ENCODE results near the gene DUSP9.

Gene DUSP9

DNA sequence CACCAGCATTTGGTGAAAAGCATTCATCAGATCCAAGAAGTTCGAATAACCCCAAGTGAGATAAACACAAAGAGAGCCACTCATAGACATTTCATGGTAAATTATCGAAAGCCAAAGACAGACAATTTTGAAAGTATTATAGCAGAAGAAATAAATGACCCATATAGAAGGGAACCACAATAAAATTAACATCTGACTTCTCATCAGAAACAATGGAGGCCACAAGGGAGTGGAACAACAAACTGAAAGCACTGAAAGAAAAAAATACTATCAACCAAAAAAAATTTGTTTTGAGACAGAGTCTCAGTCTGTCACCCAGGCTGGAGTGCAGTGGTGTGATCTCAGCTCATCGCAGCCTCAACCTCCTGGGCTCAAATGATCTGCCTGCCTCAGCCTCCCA is 12.3 kb downstream of the DUSP9 start:
- H3K36me3 ChIP-seq (ENCODE audit: control insufficient read depth in 1 of 2, insufficient read depth in 2 of 2, low read length in 2 of 2): no peaks in the 10 kb centered on the region

DNA sequence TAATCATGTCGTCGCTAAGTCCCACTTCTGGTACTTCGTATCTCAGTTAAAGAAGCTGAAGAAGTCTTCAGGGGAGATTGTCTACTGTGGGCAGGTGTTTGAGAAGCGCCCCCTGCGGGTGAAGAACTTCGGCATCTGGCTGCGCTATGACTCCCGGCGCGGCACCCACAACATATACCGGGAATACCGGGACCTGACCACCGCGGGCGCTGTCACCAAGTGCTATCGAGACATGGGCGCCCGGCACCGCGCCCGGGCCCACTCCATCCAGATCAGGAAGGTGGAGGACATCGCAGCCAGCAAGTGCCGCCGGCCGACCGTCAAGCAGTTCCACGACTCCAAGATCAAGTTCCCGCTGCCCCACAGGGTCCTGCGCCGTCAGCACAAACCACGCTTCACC is 15.3 kb downstream of the DUSP9 start:
- Histone ChIP-seq H3K4me3 (ENCODE audit: low read depth in 1 of 2, low read length in 2 of 2) (no peak overlapping the region), H3K27ac (ENCODE audit: low read length) (no peak overlapping the region), H3K27me3 (ENCODE audit: low read depth, low read length) (no peaks in the 10 kb centered on the region), H3K36me3 (ENCODE audit: control insufficient read depth in 1 of 2, insufficient read depth in 2 of 2, low read length in 2 of 2) (no peaks in the 10 kb centered on the region), H3K9me3 (ENCODE audit: control insufficient read depth in 1 of 2, low read length in 2 of 2) (no peaks in the 10 kb centered on the region), H3K4me1 (ENCODE audit: control insufficient read depth in 1 of 2, insufficient read depth in 2 of 2, low read length in 2 of 2) (no peaks in the 10 kb centered on the region)

More for the DNA sequence above, 12.3 kb downstream of the DUSP9 start:
- Histone ChIP-seq H3K27ac (ENCODE audit: low read length) (no peak overlapping the region), H3K9me3 (ENCODE audit: control insufficient read depth in 1 of 2, low read length in 2 of 2) (peaks cover 0 to under 1% of the 10 kb centered on the region in 2 donors), H3K4me3 (ENCODE audit: low read depth in 1 of 2, low read length in 2 of 2) (no peak overlapping the region), H3K27me3 (ENCODE audit: low read depth, low read length) (no peaks in the 10 kb centered on the region), H3K4me1 (ENCODE audit: control insufficient read depth in 1 of 2, insufficient read depth in 2 of 2, low read length in 2 of 2) (no peaks in the 10 kb centered on the region)

DNA sequence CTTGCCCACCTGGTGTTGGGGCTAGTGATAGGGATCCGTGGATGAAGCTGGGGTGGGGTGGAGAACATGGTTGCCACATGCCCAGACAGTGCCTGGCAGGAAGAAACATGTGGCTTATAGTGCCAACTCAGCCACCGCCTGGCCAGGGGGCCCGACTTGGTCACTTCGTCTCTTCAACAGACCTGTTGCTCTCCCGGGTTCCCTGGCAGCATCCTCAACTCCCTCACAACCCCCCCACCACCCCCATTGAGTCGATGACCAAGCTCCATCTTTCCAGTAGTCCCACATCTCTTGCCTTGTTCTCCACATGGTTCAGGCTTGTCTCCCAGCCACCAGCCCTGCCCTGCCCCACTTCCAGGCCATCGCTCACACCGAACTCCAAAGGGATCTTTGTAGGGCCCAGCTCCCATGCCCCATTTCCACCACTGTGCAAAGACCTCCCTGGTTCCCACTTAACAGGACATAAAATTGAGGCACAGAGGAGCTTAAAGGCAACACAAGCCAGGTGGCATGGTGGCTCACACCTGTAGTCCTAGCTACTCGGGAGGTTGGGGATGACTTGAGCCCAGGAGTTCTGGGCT is 18.8 kb downstream of the DUSP9 start:
- H3K4me1 ChIP-seq (ENCODE audit: control insufficient read depth in 1 of 2, insufficient read depth in 2 of 2, low read length in 2 of 2): peaks cover 0 to 5% of the 10 kb centered on the region in 2 donors
- H3K27me3 ChIP-seq (ENCODE audit: low read depth, low read length): no peaks in the 10 kb centered on the region
- H3K9me3 ChIP-seq (ENCODE audit: control insufficient read depth in 1 of 2, low read length in 2 of 2): no peaks in the 10 kb centered on the region
- H3K36me3 ChIP-seq (ENCODE audit: control insufficient read depth in 1 of 2, insufficient read depth in 2 of 2, low read length in 2 of 2): no peaks in the 10 kb centered on the region
- H3K27ac ChIP-seq (ENCODE audit: low read length): no peak overlapping the region
- no peak overlapping the region for H3K4me3 ChIP-seq (ENCODE audit: low read depth in 1 of 2, low read length in 2 of 2)

DNA sequence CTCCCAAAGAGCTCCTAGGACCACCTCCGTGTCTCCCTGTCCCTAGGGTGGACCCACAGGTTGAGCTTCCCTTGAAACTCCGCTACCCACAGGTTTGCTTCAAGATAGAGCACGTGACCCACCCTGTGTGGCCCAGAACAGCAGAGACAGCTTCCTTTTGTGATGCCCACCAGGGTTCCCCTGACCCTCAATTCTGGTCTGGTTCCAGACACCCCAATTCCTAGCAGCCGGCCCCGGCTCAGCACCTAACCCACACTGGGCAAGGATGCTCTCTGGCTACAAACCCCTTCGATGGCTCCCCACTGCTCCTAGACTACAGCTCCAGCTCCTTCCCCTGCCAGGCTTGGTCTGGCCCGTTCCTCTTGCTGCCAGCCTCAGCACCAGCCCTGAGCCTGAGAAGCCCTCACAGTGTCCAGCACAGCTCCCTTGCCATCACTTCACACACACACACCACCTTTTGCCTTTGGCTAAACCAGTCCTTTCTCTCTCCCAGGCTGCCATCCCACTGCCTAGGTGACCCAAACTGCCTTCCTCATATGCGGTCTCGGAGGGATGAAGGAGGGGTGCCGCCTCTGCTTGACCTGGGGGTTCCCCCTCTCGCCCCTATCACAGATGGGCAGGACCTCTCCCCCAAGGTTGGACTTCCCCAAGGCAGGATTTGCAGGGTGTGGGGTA is 20.4 kb downstream of the DUSP9 start:
- H3K9me3 ChIP-seq (ENCODE audit: control insufficient read depth in 1 of 2, low read length in 2 of 2): no peaks in the 10 kb centered on the region
- no peaks in the 10 kb centered on the region for H3K36me3 ChIP-seq (ENCODE audit: control insufficient read depth in 1 of 2, insufficient read depth in 2 of 2, low read length in 2 of 2)
- H3K27ac ChIP-seq (ENCODE audit: low read length): no peak overlapping the region
- peaks cover 0 to 5% of the 10 kb centered on the region in 2 donors for H3K4me1 ChIP-seq (ENCODE audit: control insufficient read depth in 1 of 2, insufficient read depth in 2 of 2, low read length in 2 of 2)
- no peaks in the 10 kb centered on the region for H3K27me3 ChIP-seq (ENCODE audit: low read depth, low read length)
- no peak overlapping the region for H3K4me3 ChIP-seq (ENCODE audit: low read depth in 1 of 2, low read length in 2 of 2)

DNA sequence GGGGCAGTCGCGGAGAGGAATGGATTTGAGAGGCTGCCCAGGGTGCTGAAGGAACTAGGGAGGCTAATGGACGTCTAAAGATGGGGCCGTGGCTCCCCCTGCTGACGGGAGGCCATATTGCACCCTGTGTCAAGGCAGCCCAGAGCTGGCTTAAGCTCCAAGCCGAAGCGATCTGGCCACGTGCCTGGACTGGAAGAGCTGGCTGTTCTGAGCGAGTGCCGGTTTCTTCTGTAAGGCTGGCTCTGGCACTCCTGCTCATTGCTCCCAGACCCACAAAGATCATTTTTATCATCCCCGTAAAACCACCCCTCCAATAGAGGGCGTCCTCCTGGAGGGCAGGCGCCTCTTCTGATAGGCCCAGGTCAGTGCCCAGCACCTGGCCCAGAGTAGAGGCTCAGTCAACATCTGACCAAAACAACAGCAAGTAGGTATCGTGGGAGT is 21.0 kb downstream of the DUSP9 start:
- peaks cover 0 to 5% of the 10 kb centered on the region in 2 donors for H3K4me1 ChIP-seq (ENCODE audit: control insufficient read depth in 1 of 2, insufficient read depth in 2 of 2, low read length in 2 of 2)
- H3K36me3 ChIP-seq (ENCODE audit: control insufficient read depth in 1 of 2, insufficient read depth in 2 of 2, low read length in 2 of 2): no peaks in the 10 kb centered on the region
- H3K27ac ChIP-seq (ENCODE audit: low read length): no peak overlapping the region
- H3K27me3 ChIP-seq (ENCODE audit: low read depth, low read length): no peaks in the 10 kb centered on the region
- no peak overlapping the region for H3K4me3 ChIP-seq (ENCODE audit: low read depth in 1 of 2, low read length in 2 of 2)
- H3K9me3 ChIP-seq (ENCODE audit: control insufficient read depth in 1 of 2, low read length in 2 of 2): no peaks in the 10 kb centered on the region

DNA sequence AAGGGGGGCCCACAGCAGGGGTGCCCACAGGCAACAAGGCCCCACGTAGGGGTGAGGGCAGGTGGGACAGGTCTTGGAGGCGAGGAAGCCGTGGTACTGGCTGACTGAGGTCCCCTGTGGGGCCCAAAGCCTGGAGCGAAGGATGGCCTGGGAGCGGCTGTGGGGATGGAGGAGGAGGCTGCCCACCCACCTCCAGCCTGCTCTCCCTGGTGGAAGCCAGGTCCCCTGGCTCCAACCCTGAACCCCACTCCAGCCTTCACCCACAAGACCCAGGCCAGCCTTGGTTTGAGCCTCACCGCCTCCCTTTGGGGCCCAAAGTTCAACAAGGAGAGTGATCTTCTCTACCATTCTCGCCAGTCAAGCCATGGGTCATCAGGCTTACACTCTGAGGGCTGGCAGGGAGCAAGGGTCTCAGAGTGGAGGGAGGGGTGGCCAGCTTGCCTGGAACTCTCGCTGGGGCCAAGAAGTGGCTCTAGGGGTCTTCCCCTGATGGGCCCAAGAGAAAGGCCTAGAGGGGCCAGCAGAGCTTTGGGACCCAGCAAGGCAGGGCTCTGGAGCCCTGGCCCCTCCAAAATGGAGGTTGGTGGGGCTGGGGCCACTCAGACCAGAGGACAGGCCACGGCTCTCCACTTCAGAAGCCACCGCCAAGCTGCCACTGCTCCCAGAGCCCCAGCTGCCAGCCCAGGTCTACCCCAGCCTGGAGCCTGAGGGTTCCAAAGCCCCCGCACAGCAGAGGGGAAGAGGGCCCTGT is 21.6 kb downstream of the DUSP9 start:
- no peak overlapping the region for H3K4me3 ChIP-seq (ENCODE audit: low read depth in 1 of 2, low read length in 2 of 2)
- H3K27me3 ChIP-seq (ENCODE audit: low read depth, low read length): no peaks in the 10 kb centered on the region
- no peaks in the 10 kb centered on the region for H3K36me3 ChIP-seq (ENCODE audit: control insufficient read depth in 1 of 2, insufficient read depth in 2 of 2, low read length in 2 of 2)
- peaks cover 0 to 5% of the 10 kb centered on the region in 2 donors for H3K4me1 ChIP-seq (ENCODE audit: control insufficient read depth in 1 of 2, insufficient read depth in 2 of 2, low read length in 2 of 2)
- H3K27ac ChIP-seq (ENCODE audit: low read length): no peak overlapping the region
- no peaks in the 10 kb centered on the region for H3K9me3 ChIP-seq (ENCODE audit: control insufficient read depth in 1 of 2, low read length in 2 of 2)

DNA sequence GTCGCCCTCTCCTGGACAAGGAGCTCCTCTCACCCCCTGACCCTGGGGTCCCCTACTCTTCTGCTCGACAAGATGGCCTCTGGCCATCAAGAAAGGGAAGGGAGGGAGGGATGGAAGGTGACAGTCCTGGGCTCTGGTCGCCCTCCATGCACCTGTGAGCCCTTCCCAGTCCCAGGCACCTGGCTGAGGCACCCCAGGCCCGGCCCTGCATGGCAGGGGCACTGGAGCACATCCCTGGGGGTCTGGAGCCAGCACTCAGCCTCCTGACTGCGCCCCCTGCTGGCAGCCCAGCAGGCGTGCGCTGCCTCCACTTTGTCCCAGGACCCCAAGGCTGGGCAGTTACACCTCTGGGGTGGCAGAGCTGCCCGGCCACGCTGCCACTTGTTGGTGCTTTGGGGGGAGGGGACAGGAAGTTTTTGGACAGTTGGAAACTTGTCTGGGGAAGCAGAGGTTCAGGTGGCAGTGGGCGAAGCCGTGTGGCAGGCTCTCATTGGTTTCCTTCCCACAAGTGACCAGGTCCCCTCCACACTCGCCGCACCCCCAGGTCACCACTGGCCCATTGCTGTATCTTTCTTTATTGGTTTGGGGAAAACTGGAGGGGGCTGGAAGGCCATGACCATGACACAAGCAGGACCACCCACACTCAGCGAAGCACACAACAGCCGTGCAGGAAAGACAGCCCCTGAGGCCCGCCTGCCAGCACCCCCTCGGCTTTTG is 22.3 kb downstream of the DUSP9 start:
- no peak overlapping the region for H3K4me3 ChIP-seq (ENCODE audit: low read depth in 1 of 2, low read length in 2 of 2)
- H3K4me1 ChIP-seq (ENCODE audit: control insufficient read depth in 1 of 2, insufficient read depth in 2 of 2, low read length in 2 of 2): peaks cover 0 to 5% of the 10 kb centered on the region in 2 donors
- no peaks in the 10 kb centered on the region for H3K9me3 ChIP-seq (ENCODE audit: control insufficient read depth in 1 of 2, low read length in 2 of 2)
- no peaks in the 10 kb centered on the region for H3K36me3 ChIP-seq (ENCODE audit: control insufficient read depth in 1 of 2, insufficient read depth in 2 of 2, low read length in 2 of 2)
- no peak overlapping the region for H3K27ac ChIP-seq (ENCODE audit: low read length)
- H3K27me3 ChIP-seq (ENCODE audit: low read depth, low read length): no peaks in the 10 kb centered on the region

DNA sequence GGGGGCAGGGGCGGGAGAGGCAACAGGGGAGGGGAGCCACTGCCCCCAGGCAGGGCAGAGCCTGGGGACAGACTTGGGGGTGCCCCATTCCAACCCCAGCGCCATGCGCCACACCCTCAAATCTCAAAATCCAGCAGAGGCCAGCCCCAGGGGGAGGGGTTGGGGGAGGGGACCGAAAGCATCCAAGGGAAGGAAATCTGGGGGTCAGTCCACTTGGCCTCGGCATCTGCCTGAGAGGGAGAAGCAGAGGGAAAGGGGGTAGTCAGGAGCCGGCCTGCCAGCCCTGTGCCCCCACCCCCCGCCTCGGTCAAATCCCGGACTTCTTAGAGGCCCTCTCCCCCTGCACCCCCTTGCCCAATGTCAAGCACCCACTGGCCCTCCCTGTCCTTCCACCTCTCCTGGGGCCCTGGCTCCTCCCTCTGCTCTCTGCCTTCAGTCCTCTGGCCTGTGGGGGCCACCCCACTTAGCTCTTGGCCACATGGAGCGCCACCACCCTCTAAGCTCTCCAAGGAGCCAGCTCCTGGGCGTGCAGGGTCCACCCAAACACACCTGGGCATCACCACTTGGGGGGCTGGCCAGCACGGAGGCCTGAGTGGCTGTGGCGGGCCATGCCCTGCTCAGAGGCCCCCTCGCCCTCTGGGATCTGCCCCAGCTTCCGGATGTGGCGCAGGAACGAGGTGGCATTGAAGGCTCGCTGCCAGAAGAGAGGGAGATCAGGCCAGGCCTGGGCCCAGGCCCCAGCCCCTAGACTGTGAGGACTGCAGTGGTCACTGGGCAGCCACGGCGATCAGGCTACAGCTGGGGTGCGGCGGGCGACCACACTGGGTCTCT is 23.1 kb downstream of the DUSP9 start:
- H3K36me3 ChIP-seq (ENCODE audit: control insufficient read depth in 1 of 2, insufficient read depth in 2 of 2, low read length in 2 of 2): no peaks in the 10 kb centered on the region
- H3K4me3 ChIP-seq (ENCODE audit: low read depth in 1 of 2, low read length in 2 of 2): no peak overlapping the region
- no peak overlapping the region for H3K27ac ChIP-seq (ENCODE audit: low read length)
- no peaks in the 10 kb centered on the region for H3K27me3 ChIP-seq (ENCODE audit: low read depth, low read length)
- H3K9me3 ChIP-seq (ENCODE audit: control insufficient read depth in 1 of 2, low read length in 2 of 2): no peaks in the 10 kb centered on the region
- H3K4me1 ChIP-seq (ENCODE audit: control insufficient read depth in 1 of 2, insufficient read depth in 2 of 2, low read length in 2 of 2): peaks cover 0 to 5% of the 10 kb centered on the region in 2 donors

DNA sequence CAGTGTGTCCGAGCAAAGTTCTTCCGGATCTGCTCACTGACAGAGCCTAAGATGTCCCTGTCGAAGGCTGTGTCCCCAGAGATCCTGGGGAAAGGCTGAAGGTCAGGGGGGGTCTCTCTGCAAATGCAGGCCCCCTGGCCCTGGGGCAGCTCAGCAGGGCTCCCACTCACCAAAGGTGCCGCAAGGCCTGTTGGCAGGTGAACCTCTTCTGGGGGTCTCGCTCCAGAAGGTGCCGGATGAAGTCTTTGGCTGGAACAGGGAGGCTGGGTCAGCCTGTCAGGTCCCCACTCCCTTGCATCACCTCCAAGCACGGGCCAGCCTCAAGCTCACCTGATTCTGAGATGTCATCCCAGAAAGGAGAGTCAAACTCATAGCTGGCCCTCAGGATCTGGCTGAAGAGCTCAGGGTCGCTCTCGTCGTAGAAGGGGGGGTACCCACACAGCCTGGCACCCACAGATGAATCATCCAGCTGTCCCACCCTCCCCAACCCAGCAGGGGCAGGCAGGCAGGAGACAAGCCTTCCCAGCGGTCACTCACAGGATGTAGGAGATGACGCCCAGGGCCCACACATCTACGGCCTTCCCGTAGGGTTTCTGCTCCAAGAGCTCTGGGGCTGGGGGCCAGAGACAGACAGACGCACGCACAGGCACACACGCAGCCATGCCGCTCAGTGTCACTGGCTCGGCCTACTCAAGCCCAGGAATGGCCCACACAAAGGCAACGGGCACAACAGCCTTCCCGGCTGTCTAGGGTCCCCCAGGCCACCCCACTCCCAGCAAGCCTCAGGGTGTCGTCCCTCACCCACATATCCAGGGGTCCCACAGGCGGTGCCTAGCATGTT is 24.0 kb downstream of the DUSP9 start:
- H3K4me1 ChIP-seq (ENCODE audit: control insufficient read depth in 1 of 2, insufficient read depth in 2 of 2, low read length in 2 of 2): peaks cover 0 to 5% of the 10 kb centered on the region in 2 donors
- no peak overlapping the region for H3K27ac ChIP-seq (ENCODE audit: low read length)
- no peak overlapping the region for H3K4me3 ChIP-seq (ENCODE audit: low read depth in 1 of 2, low read length in 2 of 2)
- H3K36me3 ChIP-seq (ENCODE audit: control insufficient read depth in 1 of 2, insufficient read depth in 2 of 2, low read length in 2 of 2): no peaks in the 10 kb centered on the region
- no peaks in the 10 kb centered on the region for H3K27me3 ChIP-seq (ENCODE audit: low read depth, low read length)
- no peaks in the 10 kb centered on the region for H3K9me3 ChIP-seq (ENCODE audit: control insufficient read depth in 1 of 2, low read length in 2 of 2)

All from muscle layer of duodenum (tissue), 2 donors.